Neural progenitor cell (in vitro differentiated cells): ENCODE measurements around the gene URI1. TPM values are rescaled to one million over a fixed set of nuclear protein-coding genes. Genes with fewer than 3 reads are reported as not detected.
"Not testable (repeated sequence)": the region's sequence is repeated elsewhere in the genome, so short reads cannot be mapped to it uniquely, and the experiment has no call there.

ENCODE experiments used
- DNase-seq: peaks from one replicate; pipeline ENCODE4 v3.0.0-alpha.2; 2016; ENCODE audit warnings: low spot score
- H2AFZ ChIP-seq: fragments of 200-600 bp; sonication (generic); replicated peaks from 2 replicates; pipeline ENCODE4 v1.6.1; 2016; ENCODE audit warnings: antibody characterized with exemption
- H3F3A ChIP-seq: fragments of 200-600 bp; sonication (generic); 2 replicates; pipeline ENCODE4 v1.6.1; 2016; ENCODE audit warnings: antibody characterized with exemption, low read depth
- H3K27ac ChIP-seq: fragments of 200-600 bp; sonication (generic); 2 replicates; pipeline ENCODE4 v1.5.1; 2016; ENCODE audit warnings: mild to moderate bottlenecking
- H3K27me3 ChIP-seq: fragments of 200-600 bp; sonication (generic); 2 replicates; pipeline ENCODE4 v1.6.1; 2016; ENCODE audit warnings: mild to moderate bottlenecking, moderate library complexity
- H3K36me3 ChIP-seq: fragments of 200-600 bp; sonication (generic); 2 replicates; pipeline ENCODE4 v1.5.1; 2016
- H3K4me1 ChIP-seq: fragments of 200-600 bp; sonication (generic); 2 replicates; pipeline ENCODE4 v1.6.1; 2016; ENCODE audit warnings: mixed run types
- H3K4me2 ChIP-seq: fragments of 200-600 bp; sonication (generic); 2 replicates; pipeline ENCODE4 v1.6.1; 2016
- H3K4me3 ChIP-seq: fragments of 200-600 bp; sonication (generic); 2 replicates; pipeline ENCODE4 v1.5.1; 2016
- H3K79me2 ChIP-seq: fragments of 200-600 bp; sonication (generic); 2 replicates; pipeline ENCODE4 v1.6.1; 2016; ENCODE audit warnings: low read depth
- H3K9ac ChIP-seq: fragments of 200-600 bp; sonication (generic); 2 replicates; pipeline ENCODE4 v1.6.1; 2016
- H3K9me3 ChIP-seq: fragments of 200-600 bp; sonication (generic); 2 replicates; pipeline ENCODE4 v1.5.1; 2016; ENCODE audit warnings: low read depth
- H4K20me1 ChIP-seq: fragments of 200-600 bp; sonication (generic); 2 replicates; pipeline ENCODE4 v1.6.1; 2016; ENCODE audit warnings: low read depth
- H3K27ac Mint-ChIP-seq: 3 replicates; pipeline ENCODE4 v1.8.0; 2021; ENCODE audit warnings: mixed read lengths
- H3K27me3 Mint-ChIP-seq: 2 replicates; pipeline ENCODE4 v1.8.0; 2022; ENCODE audit warnings: low read depth, mild to moderate bottlenecking, inconsistent platforms, moderate library complexity, mixed read lengths; ENCODE audit not compliant: insufficient read depth
- H3K36me3 Mint-ChIP-seq: 3 replicates; pipeline ENCODE4 v1.8.0; 2021; ENCODE audit warnings: mixed read lengths
- H3K4me1 Mint-ChIP-seq: 3 replicates; pipeline ENCODE4 v1.8.0; 2021; ENCODE audit warnings: mixed read lengths
- H3K4me3 Mint-ChIP-seq: 3 replicates; pipeline ENCODE4 v1.8.0; 2021; ENCODE audit warnings: mild to moderate bottlenecking, moderate library complexity, mixed read lengths
- H3K9me3 Mint-ChIP-seq: 3 replicates; pipeline ENCODE4 v1.8.0; 2020; ENCODE audit warnings: mixed read lengths
- CTCF ChIP-seq: fragments of 200-600 bp; sonication (generic); IDR thresholded peaks from 2 replicates; pipeline ENCODE4 v1.5.1; 2017; ENCODE audit warnings: antibody characterized with exemption, mild to moderate bottlenecking
- EZH2 ChIP-seq: fragments of 200-600 bp; sonication (generic); IDR thresholded peaks from 2 replicates; pipeline ENCODE4 v1.6.1; 2017; ENCODE audit warnings: antibody characterized with exemption, mild to moderate bottlenecking, moderate library complexity
- EZH2phosphoT487 ChIP-seq: fragments of 200-600 bp; sonication (generic); IDR thresholded peaks from 2 replicates; pipeline ENCODE4 v1.6.1; 2017; ENCODE audit warnings: antibody characterized with exemption
- total RNA-seq: library from RNA; depleted of rRNA; stranded (reverse); fragments of >200 nt; gene quantifications from 2 replicates; pipeline ENCODE4 v1.2.3, GENCODE V29; 2015; ENCODE audit warnings: low replicate concordance

The URI1 gene
- total RNA-seq, 1 donor from 2014 or later: 94.7 TPM

GRCh38 chr19:29965492-29965891, 23.5 kb downstream of the URI1 start:
- Mint-ChIP-seq H3K36me3 (peaks cover 10% of the 10 kb centered on the region), H3K9me3 (peaks cover 3% of the 10 kb centered on the region), H3K4me3 (no peak overlapping the region), H3K27ac (no peak overlapping the region), H3K4me1 (peaks cover 8% of the 10 kb centered on the region), H3K27me3 (no peaks in the 10 kb centered on the region)
- no peak overlapping the region for H3K27ac ChIP-seq
- H3K27me3 ChIP-seq: no peaks in the 10 kb centered on the region
- H3K4me3 ChIP-seq: no peak overlapping the region
- TF ChIP-seq CTCF (no peak), EZH2 (no peak), EZH2phosphoT487 (no peak)
- no peak overlapping the region for H3K4me2 ChIP-seq
- peaks cover 99% of the 10 kb centered on the region for H3K79me2 ChIP-seq
- H3K36me3 ChIP-seq: no peaks in the 10 kb centered on the region
- peaks cover 31% of the 10 kb centered on the region for H3K4me1 ChIP-seq
- H3K9me3 ChIP-seq: no peaks in the 10 kb centered on the region
- no peaks in the 10 kb centered on the region for H3F3A ChIP-seq
- peaks cover 67% of the 10 kb centered on the region for H4K20me1 ChIP-seq
- no peak overlapping the region for H2AFZ ChIP-seq
- no peak overlapping the region for H3K9ac ChIP-seq
- no peak for DNase-seq

GRCh38 chr19:29966142-29966541, 24.1 kb downstream of the URI1 start:
- Histone ChIP-seq H4K20me1 (peaks cover 72% of the 10 kb centered on the region), H3K79me2 (peaks cover 99% of the 10 kb centered on the region), H3K4me1 (peaks cover 31% of the 10 kb centered on the region)
- not testable (repeated sequence) for H3K27me3 Mint-ChIP-seq, H3K36me3 ChIP-seq, H3K4me1 Mint-ChIP-seq, H3K36me3 Mint-ChIP-seq, H2AFZ ChIP-seq, H3K27ac Mint-ChIP-seq, DNase-seq, H3F3A ChIP-seq, H3K27me3 ChIP-seq, H3K4me2 ChIP-seq, H3K9me3 ChIP-seq, H3K4me3 Mint-ChIP-seq, H3K9me3 Mint-ChIP-seq, H3K27ac ChIP-seq, H3K9ac ChIP-seq, H3K4me3 ChIP-seq

- Histone ChIP-seq H3K36me3 (no peaks in the 10 kb centered on the region), H3K9ac (no peak overlapping the region), H3K79me2 (peaks cover 99% of the 10 kb centered on the region), H3K27ac (no peak overlapping the region), H3K4me2 (no peak overlapping the region), H3K4me3 (no peak overlapping the region), H4K20me1 (peaks cover 72% of the 10 kb centered on the region), H3K4me1 (peaks cover 31% of the 10 kb centered on the region), H2AFZ (no peak overlapping the region), H3F3A (no peaks in the 10 kb centered on the region), H3K27me3 (no peaks in the 10 kb centered on the region), H3K9me3 (no peaks in the 10 kb centered on the region)
- TF ChIP-seq CTCF (peak; percentile 32), EZH2 (no peak)
- no peak overlapping the region for H3K27ac Mint-ChIP-seq
- peaks cover 8% of the 10 kb centered on the region for H3K36me3 Mint-ChIP-seq
- no peaks in the 10 kb centered on the region for H3K9me3 Mint-ChIP-seq
- H3K4me1 Mint-ChIP-seq: peaks cover 8% of the 10 kb centered on the region
- H3K4me3 Mint-ChIP-seq: no peak overlapping the region
- H3K27me3 Mint-ChIP-seq: no peaks in the 10 kb centered on the region
- DNase-seq: no peak
Measured at GRCh38 chr19:29966588-29967249, 24.7 kb downstream of the URI1 start.

- DNase-seq: no peak
- Mint-ChIP-seq H3K9me3 (no peaks in the 10 kb centered on the region), H3K36me3 (peaks cover 4% of the 10 kb centered on the region), H3K27ac (no peak overlapping the region), H3K4me1 (peaks cover 8% of the 10 kb centered on the region), H3K4me3 (no peak overlapping the region), H3K27me3 (no peaks in the 10 kb centered on the region)
- Histone ChIP-seq H3K4me2 (no peak overlapping the region), H2AFZ (no peak overlapping the region), H3K27me3 (no peaks in the 10 kb centered on the region), H3K79me2 (peaks cover 99% of the 10 kb centered on the region), H3K9ac (no peak overlapping the region), H3F3A (no peaks in the 10 kb centered on the region), H3K4me1 (peaks cover 31% of the 10 kb centered on the region), H4K20me1 (peaks cover 69% of the 10 kb centered on the region), H3K27ac (no peak overlapping the region), H3K36me3 (no peaks in the 10 kb centered on the region), H3K9me3 (no peaks in the 10 kb centered on the region), H3K4me3 (no peak overlapping the region)
- TF ChIP-seq EZH2 (no peak), EZH2phosphoT487 (no peak), CTCF (no peak)
Measured at GRCh38 chr19:29967623-29968022, 25.6 kb downstream of the URI1 start.
